OCI-LY7 (cell line): ENCODE measurements around the gene RNF5.

Experiments used
- EZH2phosphoT487 ChIP-seq: fragments of 200-600 bp; sonication (generic); IDR thresholded peaks from 2 replicates; pipeline ENCODE4 v1.6.1; 2018; ENCODE audit warnings: low read depth, borderline replicate concordance, mild to moderate bottlenecking, mixed run types, antibody characterized with exemption, low read length, moderate library complexity, mixed read lengths
- TF ChIP-seq, protein P1 (sequence below): fragments of 200-600 bp; sonication (generic); conservative IDR thresholded peaks from 2 replicates; pipeline ENCODE4 v1.5.1; 2014; ENCODE audit warnings: mild to moderate bottlenecking, antibody characterized with exemption, low read length, moderate library complexity, mixed read lengths

DNA sequence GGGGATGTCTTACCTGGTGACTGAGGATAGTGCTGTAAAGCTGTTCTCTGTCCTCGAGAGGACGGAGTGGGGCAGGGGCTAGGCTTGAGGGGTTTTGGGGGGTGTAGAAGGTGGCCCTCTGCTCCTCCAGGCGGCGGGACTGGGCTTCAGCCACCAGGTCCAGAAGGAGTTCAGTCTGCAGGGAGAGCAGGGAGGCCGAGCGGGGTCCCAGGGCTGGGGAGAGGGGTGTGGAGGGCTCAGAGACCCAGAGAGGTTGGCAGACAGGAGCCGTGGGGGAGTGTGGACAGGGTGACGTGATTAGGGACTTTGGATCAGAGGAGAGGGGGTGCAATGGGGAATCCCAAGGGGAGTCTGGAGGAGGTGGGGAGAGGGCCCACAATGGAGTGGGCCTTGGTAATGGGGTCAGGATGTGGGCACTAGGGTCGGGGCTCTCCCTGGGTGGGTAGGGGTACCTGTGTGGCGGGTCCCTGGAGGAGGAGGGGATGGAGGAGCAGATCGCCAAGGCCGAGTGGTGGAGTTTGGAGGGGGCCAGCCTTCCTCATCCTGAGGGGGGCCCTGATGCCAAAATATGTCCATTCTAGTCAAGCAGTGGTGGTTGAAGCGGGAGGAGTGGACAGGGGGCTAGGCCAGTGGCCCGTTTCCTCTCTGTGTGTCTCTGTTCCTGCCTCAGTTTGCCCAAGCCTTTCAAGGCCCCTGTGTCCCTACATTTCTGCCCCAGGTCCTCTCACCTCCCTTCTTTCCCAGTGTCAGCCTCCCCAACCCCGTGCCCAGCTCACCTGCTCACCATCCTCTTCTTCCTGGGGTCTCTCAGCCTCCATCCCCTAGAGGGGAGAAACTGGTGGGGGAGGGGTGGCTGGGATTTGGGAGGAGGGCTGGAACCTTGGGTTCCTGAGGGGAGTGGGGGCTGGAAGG lies 13.7 kb downstream of the RNF5 start:
- TF ChIP-seq, protein P1, sequence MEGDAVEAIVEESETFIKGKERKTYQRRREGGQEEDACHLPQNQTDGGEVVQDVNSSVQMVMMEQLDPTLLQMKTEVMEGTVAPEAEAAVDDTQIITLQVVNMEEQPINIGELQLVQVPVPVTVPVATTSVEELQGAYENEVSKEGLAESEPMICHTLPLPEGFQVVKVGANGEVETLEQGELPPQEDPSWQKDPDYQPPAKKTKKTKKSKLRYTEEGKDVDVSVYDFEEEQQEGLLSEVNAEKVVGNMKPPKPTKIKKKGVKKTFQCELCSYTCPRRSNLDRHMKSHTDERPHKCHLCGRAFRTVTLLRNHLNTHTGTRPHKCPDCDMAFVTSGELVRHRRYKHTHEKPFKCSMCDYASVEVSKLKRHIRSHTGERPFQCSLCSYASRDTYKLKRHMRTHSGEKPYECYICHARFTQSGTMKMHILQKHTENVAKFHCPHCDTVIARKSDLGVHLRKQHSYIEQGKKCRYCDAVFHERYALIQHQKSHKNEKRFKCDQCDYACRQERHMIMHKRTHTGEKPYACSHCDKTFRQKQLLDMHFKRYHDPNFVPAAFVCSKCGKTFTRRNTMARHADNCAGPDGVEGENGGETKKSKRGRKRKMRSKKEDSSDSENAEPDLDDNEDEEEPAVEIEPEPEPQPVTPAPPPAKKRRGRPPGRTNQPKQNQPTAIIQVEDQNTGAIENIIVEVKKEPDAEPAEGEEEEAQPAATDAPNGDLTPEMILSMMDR: no peak
- TF ChIP-seq EZH2phosphoT487: no peak
